ENCODE results near the gene ERCC3.

The ERCC3 gene

DNA sequence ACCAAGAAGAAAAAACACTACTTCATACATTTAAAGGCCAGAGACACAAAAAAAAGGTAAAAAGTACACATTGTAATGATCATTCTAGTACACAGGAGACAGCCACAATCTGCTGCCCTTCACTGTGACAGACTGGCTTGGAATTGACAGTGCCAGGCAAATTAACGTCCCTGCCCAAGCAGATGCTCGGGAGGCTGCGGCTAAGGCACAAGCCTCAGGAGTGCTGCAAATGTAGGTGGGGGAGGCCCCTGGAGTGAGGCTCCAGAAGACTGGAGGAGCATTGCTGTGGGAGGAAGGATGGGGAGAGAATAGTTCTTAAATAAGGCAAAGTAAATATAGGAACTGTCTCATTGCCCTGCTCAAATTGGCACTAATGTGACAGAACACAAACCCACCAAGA lies 18.6 kb downstream of the ERCC3 start:
- in situ Hi-C loops (cut with MboI; ENCODE audit: low sequenced_read_pairs, unreplicated experiment) = no loop called here
- TF ChIP-seq CTCF (IDR thresholded peaks at IDR 0.05; ENCODE audit: borderline replicate concordance, control extremely low read depth, extremely low read depth, insufficient read depth, missing control alignments) = no peak
- no peak for DNase-seq (ENCODE audit: low spot score)

- in situ Hi-C loops (cut with MboI; ENCODE audit: low sequenced_read_pairs, unreplicated experiment) = no loop called here
- no peak for DNase-seq (ENCODE audit: low spot score)
- no peak for TF ChIP-seq CTCF (IDR thresholded peaks at IDR 0.05; ENCODE audit: borderline replicate concordance, control extremely low read depth, extremely low read depth, insufficient read depth, missing control alignments)
Measured at GRCh38 chr2:127270663-127271062, 23.3 kb downstream of the ERCC3 start.

DNA sequence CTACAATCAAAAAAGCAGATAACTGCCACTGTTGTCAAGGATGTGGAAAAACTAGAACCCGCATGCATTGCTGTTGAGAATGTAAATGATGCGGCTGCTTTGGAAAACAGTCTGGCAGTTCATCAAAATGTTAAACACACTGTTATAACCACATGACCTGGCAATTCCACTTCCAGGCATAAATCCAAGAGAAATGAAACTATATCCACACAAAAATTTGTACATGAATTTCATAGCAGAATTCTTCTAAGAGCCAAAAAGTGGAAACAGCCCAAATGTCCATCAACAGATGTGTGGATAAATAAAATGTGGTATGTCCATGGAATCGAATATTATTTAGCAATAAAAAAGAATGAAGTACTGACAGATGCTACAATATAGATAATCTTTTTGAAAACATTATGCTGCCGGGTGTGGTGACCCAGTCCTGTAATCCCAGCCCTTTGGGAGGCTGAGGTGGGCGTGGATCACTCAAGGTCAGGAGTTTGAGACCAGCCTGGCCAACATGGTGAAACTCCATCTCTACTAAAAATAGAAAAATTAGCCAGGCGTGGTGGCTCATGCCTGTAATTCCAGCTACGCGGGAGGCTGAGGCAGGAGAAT lies 32.0 kb downstream of the ERCC3 start:
- in situ Hi-C loops (cut with MboI; ENCODE audit: low sequenced_read_pairs, unreplicated experiment) = no loop called here
- no peak for TF ChIP-seq CTCF (IDR thresholded peaks at IDR 0.05; ENCODE audit: borderline replicate concordance, control extremely low read depth, extremely low read depth, insufficient read depth, missing control alignments)
- DNase-seq (ENCODE audit: low spot score) = no peak

DNA sequence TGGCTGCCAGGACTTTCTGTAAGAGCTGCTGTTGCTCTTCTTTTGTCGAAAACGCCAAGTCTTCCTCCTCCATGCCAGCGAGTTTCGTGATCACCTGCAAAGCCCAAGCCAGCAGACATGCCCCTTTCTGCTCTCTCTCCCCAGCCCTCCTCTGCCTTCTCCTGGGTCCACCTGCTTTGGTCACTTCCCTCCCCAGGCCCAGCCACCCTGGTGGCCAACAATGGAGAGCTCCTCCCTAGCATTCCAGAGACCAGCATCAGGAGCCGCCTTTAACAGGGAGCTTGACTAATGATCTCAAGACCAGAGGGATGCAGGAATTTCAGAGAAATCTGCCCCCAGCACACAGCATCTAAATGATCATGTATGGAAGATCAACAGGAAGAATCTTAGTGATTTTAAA lies 34.6 kb downstream of the ERCC3 start:
- in situ Hi-C loops (cut with MboI; ENCODE audit: low sequenced_read_pairs, unreplicated experiment) = no loop called here
- TF ChIP-seq CTCF (IDR thresholded peaks at IDR 0.05; ENCODE audit: borderline replicate concordance, control extremely low read depth, extremely low read depth, insufficient read depth, missing control alignments) = no peak

DNA sequence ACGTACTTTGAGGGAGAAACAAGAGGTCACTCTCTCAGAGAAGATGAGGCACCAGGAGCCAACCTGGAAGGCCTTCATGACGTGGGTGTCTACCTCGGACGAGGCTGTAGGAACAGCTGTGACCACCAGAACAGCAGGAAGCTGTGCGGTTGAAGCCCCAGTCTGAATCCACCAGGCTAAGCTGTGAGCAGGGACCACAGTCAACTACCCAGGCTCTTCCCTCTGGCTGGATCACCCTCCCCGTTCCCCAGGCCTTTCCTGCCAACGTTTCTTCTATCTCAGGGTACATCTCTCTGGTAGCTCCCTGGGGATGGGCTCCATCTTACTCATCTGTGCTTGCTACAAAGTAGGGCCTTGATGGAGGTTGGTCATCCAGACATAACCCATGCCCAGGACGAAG lies 37.1 kb downstream of the ERCC3 start:
- in situ Hi-C loops (cut with MboI; ENCODE audit: low sequenced_read_pairs, unreplicated experiment) = no loop called here
- no peak for DNase-seq (ENCODE audit: low spot score)
- no peak for TF ChIP-seq CTCF (IDR thresholded peaks at IDR 0.05; ENCODE audit: borderline replicate concordance, control extremely low read depth, extremely low read depth, insufficient read depth, missing control alignments)

More for the DNA sequence above, 34.6 kb downstream of the ERCC3 start:
- DNase-seq (ENCODE audit: low spot score) = no peak

DNA sequence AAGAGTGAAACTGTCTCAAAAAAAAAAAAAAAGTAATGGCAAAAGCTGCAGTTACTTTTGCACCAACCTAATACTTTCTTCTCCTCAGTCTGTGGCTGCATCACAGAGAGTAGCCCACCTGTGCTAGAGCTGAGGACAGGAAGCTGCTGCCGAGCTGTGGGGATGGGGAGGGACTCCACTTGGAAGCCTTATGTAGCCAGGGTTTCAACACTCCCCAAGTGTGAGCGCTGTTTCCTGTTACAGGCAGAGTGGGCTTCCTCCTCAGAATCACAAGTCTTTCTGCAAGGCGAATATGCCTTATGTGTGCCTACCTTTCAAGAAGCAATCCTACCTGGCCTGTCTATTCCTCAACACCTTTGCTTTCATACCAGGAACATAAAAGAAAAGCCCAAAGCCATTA lies 37.6 kb downstream of the ERCC3 start:
- DNase-seq (ENCODE audit: low spot score) = no peak
- TF ChIP-seq CTCF (IDR thresholded peaks at IDR 0.05; ENCODE audit: borderline replicate concordance, control extremely low read depth, extremely low read depth, insufficient read depth, missing control alignments) = no peak
- in situ Hi-C loops (cut with MboI; ENCODE audit: low sequenced_read_pairs, unreplicated experiment) = no loop called here

Measured in GM13976 (cell line).